ENCODE data around the gene SSBP3.
"Not testable (repeated sequence)": the region's sequence is repeated elsewhere in the genome, so short reads cannot be mapped to it uniquely, and the experiment has no call there.

SSBP3 gene

GRCh38 chr1:54395281-54395934 lies 10.8 kb downstream of the SSBP3 start:
- in situ Hi-C loops (cut with MboI; ENCODE audit: low sequenced_read_pairs): no loop called here

GRCh38 chr1:54394104-54394503 lies 12.1 kb downstream of the SSBP3 start:
- in situ Hi-C loops (cut with MboI; ENCODE audit: low sequenced_read_pairs): no loop called here

DNA sequence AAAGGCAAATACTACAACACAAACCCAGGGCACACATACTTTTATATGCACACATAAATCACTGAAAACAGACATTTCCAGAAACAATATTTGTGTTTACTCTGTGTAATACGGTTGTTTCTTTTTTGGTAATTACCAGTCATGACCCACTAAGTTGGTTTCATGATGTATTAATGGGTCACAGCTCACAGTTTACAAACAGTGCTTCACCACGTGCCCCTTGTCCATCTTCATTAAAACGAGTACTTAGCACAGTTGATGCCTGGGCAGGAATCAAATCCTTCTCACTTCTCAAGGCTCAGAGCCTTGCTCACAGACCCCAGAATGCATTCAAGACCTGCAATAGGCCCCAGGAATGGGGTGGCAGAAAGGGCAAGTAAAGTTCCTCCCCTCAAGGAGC lies 13.8 kb downstream of the SSBP3 start:
- in situ Hi-C loops (cut with MboI; ENCODE audit: low sequenced_read_pairs): no loop called here

- in situ Hi-C loops (cut with MboI; ENCODE audit: low sequenced_read_pairs): no loop called here
Measured at GRCh38 chr1:54391450-54392209, 14.6 kb downstream of the SSBP3 start.

DNA sequence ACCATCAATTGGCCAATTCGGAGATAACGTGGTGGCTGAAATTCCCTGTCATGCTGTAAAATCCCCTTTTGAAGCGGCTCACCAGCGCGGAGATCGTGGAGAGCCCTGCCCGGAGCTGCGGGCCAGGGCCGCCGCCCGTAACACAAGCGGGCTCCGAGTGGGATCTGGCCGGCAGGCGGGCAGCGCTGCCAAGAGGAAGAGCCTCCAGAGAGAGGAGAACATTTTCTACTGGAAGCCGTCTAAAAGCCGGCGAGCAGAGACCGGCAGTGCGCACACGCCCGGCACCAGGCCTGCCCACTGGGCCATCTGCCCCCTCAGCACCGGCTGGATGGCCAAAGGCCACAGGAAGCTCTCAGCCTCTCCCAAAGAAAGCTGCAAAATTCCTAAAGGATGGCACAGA lies 15.5 kb downstream of the SSBP3 start:
- in situ Hi-C loops (cut with MboI; ENCODE audit: low sequenced_read_pairs): no loop called here

DNA sequence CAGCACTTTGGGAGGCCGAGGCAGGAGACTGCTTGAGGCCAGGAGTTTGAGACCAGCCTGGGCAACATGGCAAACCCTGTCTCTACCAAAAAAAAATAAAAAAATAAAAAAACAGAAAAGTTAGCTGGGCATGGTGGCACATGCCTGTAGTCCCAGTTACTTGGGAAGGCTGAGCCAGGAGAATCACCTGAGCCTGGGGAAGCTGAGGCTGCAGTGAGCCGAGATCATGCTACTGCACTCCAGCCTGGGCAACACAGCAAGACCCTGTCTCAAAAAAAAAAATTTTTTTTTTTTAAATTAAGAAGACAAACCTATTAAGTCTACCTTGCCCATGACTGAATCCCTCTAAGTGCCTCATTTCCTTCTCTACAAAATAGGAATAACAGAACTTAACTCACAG lies 16.6 kb downstream of the SSBP3 start:
- in situ Hi-C loops (cut with MboI; ENCODE audit: low sequenced_read_pairs): not testable (repeated sequence)

GRCh38 chr1:54387419-54387818 lies 18.8 kb downstream of the SSBP3 start:
- in situ Hi-C loops (cut with MboI; ENCODE audit: low sequenced_read_pairs): no loop called here

DNA sequence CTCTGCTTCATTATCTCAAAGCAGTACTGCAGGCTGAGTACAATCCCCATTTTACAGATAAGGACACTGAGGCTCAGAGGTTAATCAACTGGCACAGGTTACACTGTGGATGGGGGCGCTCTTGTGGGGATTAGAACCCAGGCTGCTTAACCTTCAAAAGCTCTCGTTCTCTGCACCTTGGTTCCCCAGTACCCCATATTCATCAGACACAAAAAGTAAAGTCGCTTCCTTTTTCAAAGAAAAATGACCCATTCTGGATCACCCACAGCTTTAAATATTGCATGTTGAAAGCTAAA lies 20.5 kb downstream of the SSBP3 start:
- in situ Hi-C loops (cut with MboI; ENCODE audit: low sequenced_read_pairs): no loop called here

GRCh38 chr1:54384918-54385726 lies 21.1 kb downstream of the SSBP3 start:
- in situ Hi-C loops (cut with MboI; ENCODE audit: low sequenced_read_pairs): no loop called here

- in situ Hi-C loops (cut with MboI; ENCODE audit: low sequenced_read_pairs): no loop called here
Measured at GRCh38 chr1:54384471-54384870, 21.7 kb downstream of the SSBP3 start.

DNA sequence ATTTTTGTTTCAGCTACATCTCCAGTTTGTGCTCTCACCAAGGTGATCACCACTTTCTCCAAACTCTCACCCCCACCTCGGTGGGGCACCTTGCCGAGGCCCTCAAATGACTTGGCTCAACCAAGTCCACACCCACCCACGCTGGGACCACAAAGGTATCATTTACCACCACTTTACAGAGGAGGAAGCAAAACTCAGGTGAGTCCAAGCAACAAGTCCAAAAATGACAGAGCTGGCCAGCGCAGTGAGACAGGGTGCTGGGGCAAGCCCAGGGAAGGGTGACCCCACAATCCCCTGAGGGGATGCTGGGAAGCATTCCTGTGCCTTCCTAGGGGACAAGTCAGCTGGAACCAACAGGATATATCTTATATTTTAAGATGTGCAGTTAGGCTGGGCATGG lies 24.7 kb downstream of the SSBP3 start:
- in situ Hi-C loops (cut with MboI; ENCODE audit: low sequenced_read_pairs): no loop called here

DNA sequence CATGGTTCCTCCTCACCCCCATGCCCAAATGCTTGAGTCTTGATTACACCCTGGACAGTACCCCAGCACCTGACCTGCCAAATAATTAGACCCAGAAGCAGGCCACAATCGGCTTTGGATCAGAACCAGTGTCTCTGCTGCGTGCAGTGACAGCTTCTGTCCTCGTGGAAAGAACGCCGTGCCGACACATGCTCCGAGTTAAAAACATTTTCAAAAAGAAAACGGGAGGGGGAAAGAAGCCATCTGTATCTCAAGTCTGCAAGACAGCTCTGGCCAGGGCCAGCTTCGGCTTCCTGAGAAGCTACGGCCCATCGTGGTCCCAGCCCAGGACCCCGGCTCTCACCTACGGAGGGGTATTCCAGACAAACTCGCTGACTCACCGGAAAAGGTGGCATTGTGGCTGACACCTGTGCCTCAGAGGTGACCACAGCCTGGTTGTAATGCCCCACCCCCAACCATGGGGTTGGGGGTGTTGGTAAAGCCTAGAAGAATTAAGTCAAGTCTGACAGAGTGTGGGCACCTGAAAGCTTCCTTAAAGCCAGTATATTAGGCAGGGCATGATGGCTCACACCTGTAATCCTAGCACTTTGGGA lies 25.8 kb downstream of the SSBP3 start:
- in situ Hi-C loops (cut with MboI; ENCODE audit: low sequenced_read_pairs): no loop called here

- in situ Hi-C loops (cut with MboI; ENCODE audit: low sequenced_read_pairs): no loop called here
Measured at GRCh38 chr1:54379555-54380289, 26.5 kb downstream of the SSBP3 start.

GRCh38 chr1:54378874-54379554 lies 27.2 kb downstream of the SSBP3 start:
- in situ Hi-C loops (cut with MboI; ENCODE audit: low sequenced_read_pairs): no loop called here

GRCh38 chr1:54378157-54378873 lies 27.9 kb downstream of the SSBP3 start:
- in situ Hi-C loops (cut with MboI; ENCODE audit: low sequenced_read_pairs): no loop called here

DNA sequence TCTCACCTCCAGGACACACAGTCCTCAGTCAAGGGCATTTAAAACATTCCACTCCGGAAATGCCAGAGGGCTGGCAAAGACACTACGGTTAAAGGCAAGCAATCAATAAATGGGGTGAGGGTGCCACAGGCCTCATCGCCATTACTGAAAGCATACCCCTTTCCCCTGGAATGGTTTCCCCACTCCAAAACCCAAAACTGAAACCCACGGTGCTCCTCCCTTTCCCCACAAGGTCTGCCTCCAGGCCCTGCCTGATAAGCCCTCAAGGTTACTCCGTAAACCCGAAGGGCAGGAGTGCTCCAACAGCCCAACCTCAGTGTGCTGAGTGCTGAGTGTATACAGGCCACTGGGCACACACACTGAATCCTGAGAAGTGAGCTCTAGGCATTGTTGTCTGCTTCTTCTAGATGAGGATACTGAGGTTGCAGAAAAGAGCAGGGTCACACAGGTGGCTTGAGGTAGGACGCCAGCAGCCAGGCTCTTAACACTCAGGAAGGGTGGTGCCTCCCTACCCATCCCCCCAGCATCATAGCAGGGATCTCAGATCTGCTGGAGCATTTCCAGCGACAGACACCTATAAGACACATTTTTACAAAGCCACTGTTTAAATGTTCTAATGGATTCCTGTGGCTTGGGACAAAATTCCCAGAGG lies 29.0 kb downstream of the SSBP3 start:
- in situ Hi-C loops (cut with MboI; ENCODE audit: low sequenced_read_pairs): no loop called here

DNA sequence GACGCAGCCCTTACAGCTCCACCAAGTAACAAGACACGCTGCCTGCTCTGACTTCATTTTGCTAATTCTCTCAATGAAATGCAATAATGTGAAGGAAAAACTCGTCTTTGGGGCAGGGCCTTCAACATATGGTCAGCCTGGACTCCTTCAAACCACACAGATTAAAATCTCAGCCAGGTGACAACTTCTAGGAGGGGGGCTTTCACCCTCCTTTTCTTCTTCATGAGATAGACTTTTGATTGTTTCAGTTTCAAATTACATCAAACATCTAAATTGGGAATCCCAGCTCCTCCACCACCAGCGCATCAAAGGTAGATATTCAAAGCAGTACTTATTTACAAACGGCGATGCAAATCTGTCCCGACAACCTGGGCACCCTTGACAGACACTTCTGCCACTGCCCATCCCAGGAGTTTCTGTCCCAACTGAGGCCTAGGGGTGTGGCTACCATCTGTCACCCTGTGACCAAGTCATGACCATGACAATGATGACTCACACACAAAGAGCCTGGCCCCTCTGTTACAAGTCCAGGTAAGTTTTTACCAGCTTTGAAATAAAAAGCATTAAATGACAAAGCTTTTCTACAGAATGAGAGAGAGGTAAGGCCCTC lies 29.7 kb downstream of the SSBP3 start:
- in situ Hi-C loops (cut with MboI; ENCODE audit: low sequenced_read_pairs): no loop called here

DNA sequence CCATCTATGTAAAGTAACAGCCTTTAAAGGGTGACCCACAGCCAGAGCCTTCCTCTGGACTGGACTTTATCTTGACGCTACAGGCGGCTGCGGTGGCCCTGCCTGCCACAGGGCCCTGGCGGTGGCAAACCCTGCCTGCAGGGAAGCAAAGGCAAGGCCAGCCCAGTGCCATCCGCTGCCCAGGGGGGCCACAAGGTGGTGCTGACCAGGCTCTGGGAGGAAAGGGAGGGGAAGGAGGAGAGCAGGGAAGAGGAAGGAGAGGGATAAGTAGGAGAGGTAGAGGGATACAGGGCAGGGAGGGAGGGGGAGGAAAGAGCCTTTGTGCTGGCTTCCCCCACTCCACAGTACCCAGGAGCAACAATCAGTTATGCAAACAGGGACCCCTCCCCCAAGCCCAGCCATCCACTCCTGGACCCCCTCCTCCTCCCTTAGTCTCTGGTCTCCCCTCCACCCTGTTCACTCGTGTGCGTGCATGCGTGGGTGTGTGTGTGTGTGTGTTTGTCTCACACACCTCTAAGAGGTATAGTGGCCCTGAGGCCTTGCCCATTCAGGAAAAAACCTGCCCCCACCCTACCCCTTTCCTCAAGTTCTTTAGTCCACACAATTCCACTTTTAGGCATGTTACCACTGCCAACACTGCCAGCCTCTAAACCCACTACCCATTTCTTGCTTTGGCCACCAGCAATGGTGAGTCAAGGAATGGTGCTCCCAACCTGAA lies 30.3 kb downstream of the SSBP3 start:
- in situ Hi-C loops (cut with MboI; ENCODE audit: low sequenced_read_pairs): no loop called here
